Measurements from ENCODE around the gene HPSE2. TPM values are rescaled to one million over a fixed set of nuclear protein-coding genes. Genes with fewer than 3 reads are reported as not detected.

The HPSE2 gene
- total RNA-seq, 1 experiment from 2014 or later: not detected

GRCh38 chr10:98422182-98422581, 813.5 kb downstream of the HPSE2 start:
- TF ChIP-seq CTCF (IDR thresholded peaks at IDR 0.05; ENCODE audit: insufficient read depth in 1 of 2, low read depth in 1 of 2, low read length in 1 of 2, severe bottlenecking in 1 of 2, unreplicated experiment in 1 of 2): no peak
- H3K9me3 Mint-ChIP-seq (ENCODE audit: unreplicated experiment): no peaks in the 10 kb centered on the region
- POLR2A ChIA-PET: interaction anchor here (0.6 kb wide), 1 partner anchor 21 kb away, joined by 4 read pairs; no protein-coding TSS in a partner anchor
- CTCF ChIA-PET: no interaction called here
- no peaks in the 10 kb centered on the region for H3K4me1 Mint-ChIP-seq (ENCODE audit: low read depth, unreplicated experiment)
- no peaks in the 10 kb centered on the region for H3K27me3 Mint-ChIP-seq (ENCODE audit: insufficient read depth, unreplicated experiment)
- no peaks in the 10 kb centered on the region for H3K36me3 ChIP-seq (ENCODE audit: control insufficient read depth, insufficient read depth, low read length)
- DNase-seq: no peak
- H3K4me3 ChIP-seq (ENCODE audit: low read depth, low read length): no peak overlapping the region
- H3K27me3 ChIP-seq (replicated peaks; ENCODE audit: control insufficient read depth, insufficient read depth, low read length): no peaks in the 10 kb centered on the region
- H3K36me3 Mint-ChIP-seq (ENCODE audit: insufficient read depth, unreplicated experiment): no peaks in the 10 kb centered on the region
- BruUV-seq (replicated peaks): no TSS peak
- no peaks in the 10 kb centered on the region for H3K4me1 ChIP-seq
- H3K27ac Mint-ChIP-seq (ENCODE audit: unreplicated experiment): no peak overlapping the region
- intact Hi-C loops (cut with micrococcal nuclease; ENCODE audit: unreplicated experiment): no loop called here
- H3K9me3 ChIP-seq: no peaks in the 10 kb centered on the region
- H3K4me3 Mint-ChIP-seq (ENCODE audit: unreplicated experiment): no peak overlapping the region

- Histone ChIP-seq H3K4me3 (ENCODE audit: low read depth, low read length) (no peak overlapping the region), H3K4me1 (no peaks in the 10 kb centered on the region), H3K9me3 (no peaks in the 10 kb centered on the region), H3K27me3 (replicated peaks; ENCODE audit: control insufficient read depth, insufficient read depth, low read length) (no peaks in the 10 kb centered on the region), H3K36me3 (ENCODE audit: control insufficient read depth, insufficient read depth, low read length) (no peaks in the 10 kb centered on the region)
- ChIA-PET CTCF (no interaction called here), POLR2A (no interaction called here)
- Mint-ChIP-seq H3K4me3 (ENCODE audit: unreplicated experiment) (no peak overlapping the region), H3K4me1 (ENCODE audit: low read depth, unreplicated experiment) (no peaks in the 10 kb centered on the region), H3K36me3 (ENCODE audit: insufficient read depth, unreplicated experiment) (no peaks in the 10 kb centered on the region), H3K9me3 (ENCODE audit: unreplicated experiment) (no peaks in the 10 kb centered on the region), H3K27me3 (ENCODE audit: insufficient read depth, unreplicated experiment) (no peaks in the 10 kb centered on the region), H3K27ac (ENCODE audit: unreplicated experiment) (no peak overlapping the region)
- intact Hi-C loops (cut with micrococcal nuclease; ENCODE audit: unreplicated experiment): no loop called here
- no TSS peak for BruUV-seq (replicated peaks)
- TF ChIP-seq CTCF (IDR thresholded peaks at IDR 0.05; ENCODE audit: insufficient read depth in 1 of 2, low read depth in 1 of 2, low read length in 1 of 2, severe bottlenecking in 1 of 2, unreplicated experiment in 1 of 2): no peak
- no peak for DNase-seq
These were observed 814.9 kb downstream of the HPSE2 start for GRCh38 chr10:98420786-98421185.

- no peak for TF ChIP-seq CTCF (IDR thresholded peaks at IDR 0.05; ENCODE audit: insufficient read depth in 1 of 2, low read depth in 1 of 2, low read length in 1 of 2, severe bottlenecking in 1 of 2, unreplicated experiment in 1 of 2)
- intact Hi-C loops (cut with micrococcal nuclease; ENCODE audit: unreplicated experiment): loop anchor here (10.0 kb wide), 1 partner anchor 155 kb away; the partner anchor contains the start of gene LOXL4
- Mint-ChIP-seq H3K4me3 (ENCODE audit: unreplicated experiment) (no peak overlapping the region), H3K36me3 (ENCODE audit: insufficient read depth, unreplicated experiment) (no peaks in the 10 kb centered on the region), H3K4me1 (ENCODE audit: low read depth, unreplicated experiment) (no peaks in the 10 kb centered on the region), H3K27ac (ENCODE audit: unreplicated experiment) (no peak overlapping the region), H3K9me3 (ENCODE audit: unreplicated experiment) (no peaks in the 10 kb centered on the region), H3K27me3 (ENCODE audit: insufficient read depth, unreplicated experiment) (no peaks in the 10 kb centered on the region)
- H3K36me3 ChIP-seq (ENCODE audit: control insufficient read depth, insufficient read depth, low read length): no peaks in the 10 kb centered on the region
- no peaks in the 10 kb centered on the region for H3K9me3 ChIP-seq
- peaks cover 5% of the 10 kb centered on the region for H3K4me1 ChIP-seq
- no peaks in the 10 kb centered on the region for H3K27me3 ChIP-seq (replicated peaks; ENCODE audit: control insufficient read depth, insufficient read depth, low read length)
- ChIA-PET POLR2A (no interaction called here), CTCF (no interaction called here)
- DNase-seq: no peak
- no peak overlapping the region for H3K4me3 ChIP-seq (ENCODE audit: low read depth, low read length)
- no TSS peak for BruUV-seq (replicated peaks)
These were observed 816.0 kb downstream of the HPSE2 start for GRCh38 chr10:98419469-98420261.

Measured in Caco-2 (cell line).